Common myeloid progenitor, CD34-positive (primary cell): Measurements from ENCODE around the gene PRELID1.

Source experiments
- CTCF ChIA-PET: fragments of 350-600 bp; sonication (Branson Sonifier 250); formaldehyde crosslinking; loops from one replicate; lab custom pipeline; 2021; ENCODE audit warnings: antibody characterized with exemption; lab: Charles Lee
- POLR2A ChIA-PET: fragments of 350-600 bp; sonication (Branson Sonifier 250); formaldehyde crosslinking; loops from one replicate; lab custom pipeline; 2021; ENCODE audit warnings: antibody characterized with exemption; lab: Charles Lee
- DNase-seq, 3 donors: peaks; one replicate each; pipeline versions ENCODE4 v3.0.0 to v3.0.0-alpha.2; 2013
- H3K27ac ChIP-seq, 2 experiments: 1 replicate in 1 of 2; 2 replicates in 1 of 2; pipeline ENCODE4 v1.7.0; 2013; ENCODE audit warnings: inconsistent platforms in 2 of 2, low read length in 2 of 2, mild to moderate bottlenecking in 2 of 2, low read depth in 1 of 2, moderate library complexity in 1 of 2; ENCODE audit not compliant: severe bottlenecking in 2 of 2, insufficient read depth in 1 of 2, poor library complexity in 1 of 2
- H3K27me3 ChIP-seq, 5 experiments: replicated peaks in 2 of 5; 1 replicate in 3 of 5; 2 replicates in 2 of 5; pipeline versions ENCODE4 v1.6.1 to v1.7.0; 2013; ENCODE audit warnings: low read length in 4 of 5, mild to moderate bottlenecking in 2 of 5, moderate library complexity in 2 of 5, inconsistent platforms in 1 of 5; ENCODE audit not compliant: insufficient read depth in 5 of 5, control insufficient read depth in 4 of 5
- H3K36me3 ChIP-seq, 4 experiments: 1 replicate in 2 of 4; 2 replicates in 2 of 4; pipeline versions ENCODE4 v1.6.1 to v1.7.0; 2013; ENCODE audit warnings: low read length in 3 of 4, control low read depth in 1 of 4, mild to moderate bottlenecking in 1 of 4; ENCODE audit not compliant: control insufficient read depth in 4 of 4, insufficient read depth in 4 of 4
- H3K4me1 ChIP-seq, 4 experiments: 1 replicate in 3 of 4; 2 replicates in 1 of 4; pipeline versions ENCODE4 v1.6.1 to v1.7.1; 2013; ENCODE audit warnings: low read length in 3 of 4, mild to moderate bottlenecking in 3 of 4, control low read depth in 1 of 4, inconsistent platforms in 1 of 4, moderate library complexity in 1 of 4; ENCODE audit not compliant: control insufficient read depth in 4 of 4, insufficient read depth in 4 of 4; ENCODE audit errors: control extremely low read depth in 1 of 4
- H3K4me3 ChIP-seq, 7 experiments: 1 replicate in 4 of 7; 2 replicates in 3 of 7; pipeline versions ENCODE4 v1.5.1 to v1.7.0; 2013; ENCODE audit warnings: mild to moderate bottlenecking in 7 of 7, low read length in 6 of 7, moderate library complexity in 6 of 7, inconsistent platforms in 2 of 7, low read depth in 2 of 7, control low read depth in 1 of 7; ENCODE audit not compliant: insufficient read depth in 4 of 7, control insufficient read depth in 1 of 7; ENCODE audit errors: extremely low read depth in 1 of 7
- H3K9me3 ChIP-seq, 5 experiments: 1 replicate in 4 of 5; 2 replicates in 1 of 5; pipeline versions ENCODE4 v1.6.1 to v1.7.1; 2013; ENCODE audit warnings: low read length in 4 of 5, mild to moderate bottlenecking in 2 of 5, inconsistent platforms in 1 of 5, low read depth in 1 of 5, moderate library complexity in 1 of 5; ENCODE audit not compliant: control insufficient read depth in 4 of 5, insufficient read depth in 2 of 5; ENCODE audit errors: control extremely low read depth in 1 of 5
- WGBS: methylation state at CpG from one replicate; pipeline ENCODE4 v1.1.5; 2013; ENCODE audit not compliant: insufficient coverage; 5-methylcytosine and 5-hydroxymethylcytosine counted together

PRELID1 gene

GRCh38 chr5:177269232-177269895 lies 34.2 kb upstream of the PRELID1 start:
- CTCF ChIA-PET = interaction anchor here (0.7 to 0.8 kb wide), 2 partner anchors 18 to 155 kb away, joined by 3 to 4 read pairs; no protein-coding TSS in a partner anchor
- no peaks in the 10 kb centered on the region for H3K9me3 ChIP-seq
- H3K4me1 ChIP-seq = no peaks in the 10 kb centered on the region
- no peak overlapping the region for H3K27ac ChIP-seq
- H3K4me3 ChIP-seq = no peak overlapping the region
- no peaks in the 10 kb centered on the region for H3K27me3 ChIP-seq
- peaks cover 24 to 82% (median 59%) of the 10 kb centered on the region in 4 experiments for H3K36me3 ChIP-seq
- 100% methylated on average over 4 of the region's 7 CpGs for WGBS
- DNase-seq = no peak
- POLR2A ChIA-PET = no interaction called here

- Histone ChIP-seq H3K4me3 (no peak overlapping the region), H3K36me3 (peaks cover 23 to 84% (median 61%) of the 10 kb centered on the region in 4 experiments), H3K4me1 (no peaks in the 10 kb centered on the region), H3K27me3 (no peaks in the 10 kb centered on the region), H3K27ac (no peak overlapping the region), H3K9me3 (no peaks in the 10 kb centered on the region)
- 100% methylated on average over 3 of the region's 3 CpGs for WGBS
- CTCF ChIA-PET = interaction anchor here (0.7 to 0.8 kb wide), 2 partner anchors 19 to 156 kb away, joined by 3 to 4 read pairs; no protein-coding TSS in a partner anchor
- POLR2A ChIA-PET = no interaction called here
- no peak for DNase-seq
Measured at GRCh38 chr5:177269976-177270375, 33.6 kb upstream of the PRELID1 start.

DNA sequence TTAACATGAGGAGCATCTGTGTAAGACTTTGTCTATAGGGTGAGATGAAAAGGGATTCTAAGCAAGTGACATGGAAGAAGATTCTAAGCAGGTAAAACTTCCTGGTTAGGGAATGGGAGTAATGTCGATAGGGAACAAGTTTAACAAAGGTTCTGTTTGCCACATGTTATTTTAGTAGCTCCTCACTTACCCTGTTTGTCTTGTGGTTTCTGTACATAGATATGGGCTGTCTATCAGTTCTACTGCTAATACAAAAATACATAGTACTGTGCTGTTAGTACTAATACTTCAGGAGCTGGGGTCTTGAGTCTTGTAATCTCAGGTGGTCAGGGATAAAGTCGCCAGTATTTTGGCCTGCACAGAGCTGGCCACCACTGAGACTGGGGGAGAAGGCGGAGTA lies 32.9 kb upstream of the PRELID1 start:
- peaks cover 22 to 84% (median 59%) of the 10 kb centered on the region in 4 experiments for H3K36me3 ChIP-seq
- CTCF ChIA-PET = interaction anchor here (0.8 to 1.3 kb wide), 2 partner anchors 10 to 157 kb away, joined by 3 to 4 read pairs; no protein-coding TSS in a partner anchor
- no peak for DNase-seq

GRCh38 chr5:177271113-177271512 lies 32.5 kb upstream of the PRELID1 start:
- ChIA-PET CTCF (interaction anchor here (1.3 kb wide), 1 partner anchor 10 kb away, joined by 4 read pairs; no protein-coding TSS in a partner anchor), POLR2A (interaction anchor here (0.6 kb wide), 1 partner anchor 26 kb away, joined by 3 read pairs; no protein-coding TSS in a partner anchor)
- WGBS = 98% methylated on average over 3 of the region's 4 CpGs
- H3K27ac ChIP-seq = no peak overlapping the region
- no peaks in the 10 kb centered on the region for H3K4me1 ChIP-seq
- DNase-seq = no peak
- H3K4me3 ChIP-seq = no peak overlapping the region
- no peaks in the 10 kb centered on the region for H3K27me3 ChIP-seq
- H3K9me3 ChIP-seq = no peaks in the 10 kb centered on the region
- peaks cover 21 to 84% (median 57%) of the 10 kb centered on the region in 4 experiments for H3K36me3 ChIP-seq

More for the DNA sequence above, 32.9 kb upstream of the PRELID1 start:
- Histone ChIP-seq H3K4me3 (no peak overlapping the region), H3K27me3 (no peaks in the 10 kb centered on the region), H3K9me3 (no peaks in the 10 kb centered on the region), H3K4me1 (no peaks in the 10 kb centered on the region), H3K27ac (no peak overlapping the region)
- POLR2A ChIA-PET = interaction anchor here (0.6 kb wide), 1 partner anchor 26 kb away, joined by 3 read pairs; no protein-coding TSS in a partner anchor
- 100% methylated on average over 2 of the region's 3 CpGs for WGBS

GRCh38 chr5:177275883-177276282 lies 27.7 kb upstream of the PRELID1 start:
- Histone ChIP-seq H3K36me3 (peaks cover 15 to 79% (median 49%) of the 10 kb centered on the region in 4 experiments), H3K27ac (no peak overlapping the region), H3K4me3 (no peak overlapping the region), H3K4me1 (no peaks in the 10 kb centered on the region), H3K9me3 (no peaks in the 10 kb centered on the region), H3K27me3 (no peaks in the 10 kb centered on the region)
- POLR2A ChIA-PET = no interaction called here
- 95% methylated on average over 3 of the region's 6 CpGs for whole genome bisulfite sequencing
- CTCF ChIA-PET = interaction anchor here (0.7 kb wide), 1 partner anchor 16 kb away, joined by 3 read pairs; no protein-coding TSS in a partner anchor
- DNase-seq = no peak

GRCh38 chr5:177276886-177277285 lies 26.7 kb upstream of the PRELID1 start:
- Histone ChIP-seq H3K27me3 (no peaks in the 10 kb centered on the region), H3K27ac (no peak overlapping the region), H3K4me3 (no peak overlapping the region), H3K9me3 (no peaks in the 10 kb centered on the region), H3K36me3 (peaks cover 17 to 79% (median 50%) of the 10 kb centered on the region in 4 experiments), H3K4me1 (no peaks in the 10 kb centered on the region)
- CTCF ChIA-PET = interaction anchor here (0.6 kb wide), 1 partner anchor 68 kb away, joined by 3 read pairs; no protein-coding TSS in a partner anchor
- POLR2A ChIA-PET = no interaction called here
- no peak for DNase-seq
- WGBS = no CpG with 5 or more reads among the region's 1 CpG

DNA sequence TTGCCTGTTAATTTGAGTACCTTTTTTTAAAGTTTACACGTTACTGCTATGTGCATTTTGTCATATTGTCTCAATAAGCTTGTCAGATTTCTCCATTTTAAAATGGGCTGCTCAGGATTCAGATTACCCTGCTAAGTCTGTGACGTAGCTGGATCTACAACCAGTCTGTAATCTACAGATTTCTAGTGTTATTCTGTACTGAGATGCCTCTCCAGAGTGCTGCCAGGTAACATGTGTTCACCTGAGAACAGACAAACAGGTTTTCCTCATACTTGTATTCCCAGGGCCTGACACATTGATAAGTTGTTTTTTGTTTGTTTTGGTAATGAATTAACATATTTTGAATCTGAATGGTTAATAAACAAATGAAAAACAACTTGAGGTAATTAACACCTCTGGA lies 15.4 kb upstream of the PRELID1 start:
- no peaks in the 10 kb centered on the region for H3K4me1 ChIP-seq
- H3K27ac ChIP-seq = no peak overlapping the region
- ChIA-PET POLR2A (no interaction called here), CTCF (interaction anchor here (1.4 kb wide), 1 partner anchor 22 kb away, joined by 3 read pairs; no protein-coding TSS in a partner anchor)
- H3K9me3 ChIP-seq = no peaks in the 10 kb centered on the region
- peaks cover 25 to 78% (median 53%) of the 10 kb centered on the region in 4 experiments for H3K36me3 ChIP-seq
- no peaks in the 10 kb centered on the region for H3K27me3 ChIP-seq
- no peak overlapping the region for H3K4me3 ChIP-seq
- no peak for DNase-seq
- 100% methylated on average over 1 of the region's 2 CpGs for WGBS
